Mesothelial cell of epicardium (in vitro differentiated cells): ENCODE measurements around the gene ME1. TPM values are rescaled to one million over a fixed set of nuclear protein-coding genes. Genes with fewer than 3 reads are reported as not detected.
A peak's percentile ranks its signal among the peaks of the same experiment; 100 is the strongest.

Experiments
- DNase-seq, 2 experiments: peaks; one replicate each; pipeline ENCODE4 v3.0.0; 2021; ENCODE audit warnings: low spot score in 2 of 2; ENCODE audit not compliant: unreplicated experiment in 2 of 2
- H3K27ac Mint-ChIP-seq: 2 replicates; pipeline ENCODE4 v1.8.0; 2021; ENCODE audit warnings: mixed read lengths
- H3K27me3 Mint-ChIP-seq: 2 replicates; pipeline ENCODE4 v1.8.0; 2021; ENCODE audit warnings: low read depth, mixed read lengths
- H3K36me3 Mint-ChIP-seq: 2 replicates; pipeline ENCODE4 v1.8.0; 2021; ENCODE audit warnings: mixed read lengths
- H3K4me1 Mint-ChIP-seq: 2 replicates; pipeline ENCODE4 v1.8.0; 2021; ENCODE audit warnings: mixed read lengths
- H3K4me3 Mint-ChIP-seq: 2 replicates; pipeline ENCODE4 v1.8.0; 2021; ENCODE audit warnings: mild to moderate bottlenecking, moderate library complexity, mixed read lengths
- H3K9me3 Mint-ChIP-seq: 2 replicates; pipeline ENCODE4 v1.8.0; 2021; ENCODE audit warnings: mixed read lengths
- total RNA-seq: library from RNA; stranded (reverse); gene quantifications from 3 replicates; pipeline ENCODE4 v1.2.1, GENCODE V29; 2021
- TF ChIP-seq, protein P1 (sequence below): fragments of 200-600 bp; sonication (generic); IDR thresholded peaks from one replicate; pipeline ENCODE4 v1.5.0; 2021; ENCODE audit warnings: antibody characterized with exemption; ENCODE audit not compliant: unreplicated experiment

Gene ME1
- total RNA-seq, 1 donor from 2014 or later, result 9.0 TPM

DNA sequence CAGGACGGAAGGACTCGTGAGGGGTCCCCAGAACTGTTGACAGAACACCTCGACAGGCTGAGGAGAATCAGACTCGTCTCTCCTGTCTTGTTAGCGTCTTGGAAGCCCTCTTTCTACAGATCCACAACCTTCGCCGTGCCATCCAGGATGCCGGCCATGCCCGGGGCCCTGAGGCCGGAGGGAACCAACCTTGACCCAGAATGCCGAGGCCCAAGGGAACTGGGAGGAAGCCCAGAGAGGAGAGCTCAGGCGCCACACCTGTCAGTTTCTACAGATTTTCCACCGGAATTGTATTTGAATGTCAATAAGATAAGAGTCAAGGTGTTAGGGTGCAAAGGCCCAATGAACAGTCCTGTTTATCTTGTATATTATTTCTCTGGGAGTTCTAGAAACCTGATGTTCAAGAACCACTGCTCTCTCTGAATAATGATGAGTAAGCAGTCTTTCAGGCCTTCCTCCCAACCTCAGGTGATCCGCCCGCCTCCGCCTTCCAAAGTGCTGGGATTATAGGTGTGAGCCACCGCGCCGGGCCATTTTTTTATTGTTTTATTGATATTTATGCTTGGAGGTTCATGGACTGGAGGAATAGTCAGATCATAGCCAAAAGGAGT lies 799 bp upstream of the ME1 start:
- TF ChIP-seq, protein P1, sequence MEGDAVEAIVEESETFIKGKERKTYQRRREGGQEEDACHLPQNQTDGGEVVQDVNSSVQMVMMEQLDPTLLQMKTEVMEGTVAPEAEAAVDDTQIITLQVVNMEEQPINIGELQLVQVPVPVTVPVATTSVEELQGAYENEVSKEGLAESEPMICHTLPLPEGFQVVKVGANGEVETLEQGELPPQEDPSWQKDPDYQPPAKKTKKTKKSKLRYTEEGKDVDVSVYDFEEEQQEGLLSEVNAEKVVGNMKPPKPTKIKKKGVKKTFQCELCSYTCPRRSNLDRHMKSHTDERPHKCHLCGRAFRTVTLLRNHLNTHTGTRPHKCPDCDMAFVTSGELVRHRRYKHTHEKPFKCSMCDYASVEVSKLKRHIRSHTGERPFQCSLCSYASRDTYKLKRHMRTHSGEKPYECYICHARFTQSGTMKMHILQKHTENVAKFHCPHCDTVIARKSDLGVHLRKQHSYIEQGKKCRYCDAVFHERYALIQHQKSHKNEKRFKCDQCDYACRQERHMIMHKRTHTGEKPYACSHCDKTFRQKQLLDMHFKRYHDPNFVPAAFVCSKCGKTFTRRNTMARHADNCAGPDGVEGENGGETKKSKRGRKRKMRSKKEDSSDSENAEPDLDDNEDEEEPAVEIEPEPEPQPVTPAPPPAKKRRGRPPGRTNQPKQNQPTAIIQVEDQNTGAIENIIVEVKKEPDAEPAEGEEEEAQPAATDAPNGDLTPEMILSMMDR, result no peak
- H3K4me1 Mint-ChIP-seq, result peaks cover 24% of the 10 kb centered on the region
- peak overlapping the region; percentile 83 for H3K4me3 Mint-ChIP-seq
- H3K27ac Mint-ChIP-seq, result peak overlapping the region; percentile 94
- DNase-seq, result no peak
- peaks cover 1% of the 10 kb centered on the region for H3K9me3 Mint-ChIP-seq
- H3K27me3 Mint-ChIP-seq, result no peaks in the 10 kb centered on the region
- peaks cover 1% of the 10 kb centered on the region for H3K36me3 Mint-ChIP-seq

DNA sequence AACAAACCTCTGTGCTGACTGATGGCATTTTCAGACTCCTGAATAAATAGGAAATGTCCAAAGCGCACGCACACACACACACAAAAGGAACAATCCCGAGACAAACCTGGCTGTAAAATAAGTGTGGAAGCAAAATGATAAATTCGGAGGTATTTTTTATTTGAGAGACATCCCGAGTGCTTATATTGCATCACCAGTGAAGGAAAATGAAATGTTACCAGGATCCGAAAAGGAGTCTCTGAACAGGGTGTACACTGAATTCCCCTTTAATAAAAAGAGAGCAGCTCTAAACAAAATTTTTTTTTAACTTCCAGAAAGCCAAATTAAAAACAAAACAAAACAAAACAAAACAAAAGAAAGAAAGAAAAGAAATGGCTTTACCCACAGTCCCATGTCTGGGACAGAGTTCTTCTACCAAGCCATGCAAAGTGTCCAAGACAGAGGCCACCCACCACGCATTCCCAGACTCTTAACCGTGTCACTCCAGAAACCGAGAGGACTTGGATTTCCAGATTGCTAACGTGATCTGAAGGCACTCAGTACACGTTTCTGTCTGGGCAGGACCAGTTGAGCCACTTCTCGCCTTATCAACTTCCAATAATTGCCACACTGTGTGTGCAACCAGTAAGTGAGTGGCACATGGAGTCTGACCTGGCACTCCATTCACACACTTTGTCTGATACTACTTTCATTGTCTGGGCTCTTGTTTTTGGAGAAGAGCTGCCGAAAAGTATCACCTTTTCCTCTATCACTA lies 817 bp downstream of the ME1 start:
- H3K27me3 Mint-ChIP-seq, result no peaks in the 10 kb centered on the region
- TF ChIP-seq, protein P1, result no peak
- H3K36me3 Mint-ChIP-seq, result peaks cover 13% of the 10 kb centered on the region
- H3K27ac Mint-ChIP-seq, result peak overlapping the region; percentile 81
- H3K4me1 Mint-ChIP-seq, result peaks cover 24% of the 10 kb centered on the region
- H3K9me3 Mint-ChIP-seq, result peaks cover 15% of the 10 kb centered on the region
- H3K4me3 Mint-ChIP-seq, result peak overlapping the region; percentile 83
- DNase-seq, result no peak

DNA sequence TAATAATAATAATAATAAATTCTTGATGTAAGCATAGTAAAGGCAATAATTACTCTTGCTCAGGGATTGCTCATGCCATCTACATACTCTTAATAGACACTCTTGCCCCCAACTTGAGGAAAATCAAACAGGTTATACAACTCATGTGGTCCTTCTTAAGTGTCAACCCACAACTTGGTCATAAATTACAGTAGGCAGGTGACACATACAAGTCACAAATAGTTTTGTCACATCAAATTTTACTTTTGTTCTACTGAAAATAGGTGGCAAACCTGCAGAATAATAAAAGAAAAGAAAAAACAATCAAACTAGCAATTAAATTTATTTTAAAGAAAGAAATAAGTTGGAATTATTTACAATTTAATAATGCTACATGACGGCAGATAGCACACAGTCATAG lies 1.6 kb downstream of the ME1 start:
- Mint-ChIP-seq H3K4me1 (peaks cover 24% of the 10 kb centered on the region), H3K36me3 (peaks cover 16% of the 10 kb centered on the region), H3K27ac (no peak overlapping the region), H3K9me3 (peaks cover 20% of the 10 kb centered on the region), H3K27me3 (no peaks in the 10 kb centered on the region), H3K4me3 (peak overlapping the region; percentile 83)
- TF ChIP-seq, protein P1, result no peak
- no peak for DNase-seq

DNA sequence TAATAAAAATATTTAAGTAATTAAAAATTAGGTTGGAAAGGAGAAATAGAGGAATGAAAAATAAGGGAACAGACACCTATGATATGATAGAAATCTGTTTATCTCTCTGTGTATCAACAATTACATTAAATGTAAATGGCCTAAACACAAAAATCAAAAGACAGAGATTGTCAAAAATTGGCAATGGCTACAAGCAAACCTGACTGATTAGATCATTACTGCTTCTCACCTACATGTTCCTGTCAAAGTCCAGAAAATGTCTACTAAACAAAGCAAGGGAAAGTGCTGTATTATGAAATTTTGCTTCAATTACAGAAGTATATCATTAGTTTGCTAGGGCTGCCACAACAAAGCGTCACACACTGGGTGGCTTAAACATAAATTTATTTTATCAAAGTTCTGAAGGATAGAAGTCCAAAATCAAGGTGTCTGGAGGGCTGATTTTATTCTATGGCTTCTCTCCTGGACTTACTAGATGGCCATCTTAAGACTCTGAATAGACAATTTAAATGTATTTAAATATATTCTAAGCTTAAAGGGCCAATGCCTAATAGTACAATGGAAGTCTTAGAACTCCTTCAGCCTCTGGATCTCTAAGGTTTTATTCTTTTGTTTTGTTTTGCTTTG lies 6.3 kb downstream of the ME1 start:
- Mint-ChIP-seq H3K27me3 (no peaks in the 10 kb centered on the region), H3K4me1 (peaks cover under 1% of the 10 kb centered on the region), H3K4me3 (no peak overlapping the region), H3K27ac (no peak overlapping the region), H3K36me3 (peaks cover 28% of the 10 kb centered on the region), H3K9me3 (peaks cover 22% of the 10 kb centered on the region)
- DNase-seq, result no peak
- TF ChIP-seq, protein P1, result no peak

DNA sequence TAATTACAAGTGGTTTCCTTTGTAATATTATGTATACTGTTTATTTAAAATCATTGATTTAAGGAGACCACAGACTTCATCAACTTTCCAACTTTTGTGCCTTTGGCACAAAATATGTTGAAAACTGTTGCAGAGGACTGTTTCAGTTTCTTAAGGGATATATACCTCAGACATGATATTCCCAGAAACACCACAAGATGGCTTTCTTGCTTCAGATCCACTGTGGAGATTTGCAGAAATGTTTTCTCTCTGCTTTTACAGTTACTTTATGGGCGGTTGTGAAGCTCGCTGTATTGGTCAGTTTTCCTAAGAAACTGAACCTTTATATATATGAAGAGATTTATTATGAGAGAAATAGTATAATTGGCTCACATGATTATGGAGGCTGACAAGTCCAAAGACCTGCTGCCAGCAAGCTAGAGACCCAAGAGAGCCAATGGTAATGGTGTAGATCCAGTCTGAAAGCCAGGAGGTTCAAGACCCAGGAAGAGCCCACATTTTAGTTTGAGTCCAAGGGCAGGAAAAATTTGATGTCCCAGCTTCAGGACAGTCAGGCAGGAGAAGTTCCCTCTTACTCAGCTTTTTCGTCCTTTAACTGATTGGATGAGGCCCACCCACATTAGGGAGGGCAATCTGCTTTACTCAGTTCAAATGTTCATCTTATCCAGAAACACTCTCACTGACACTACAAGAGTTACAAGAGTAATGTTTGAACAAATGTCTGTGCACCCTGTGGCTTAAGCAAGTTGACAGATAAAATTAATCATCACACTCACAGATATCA lies 12.8 kb downstream of the ME1 start:
- peaks cover 6% of the 10 kb centered on the region for H3K4me1 Mint-ChIP-seq
- DNase-seq, result no peak
- no peaks in the 10 kb centered on the region for H3K27me3 Mint-ChIP-seq
- TF ChIP-seq, protein P1, result peak; percentile 50
- H3K9me3 Mint-ChIP-seq, result no peaks in the 10 kb centered on the region
- H3K36me3 Mint-ChIP-seq, result peaks cover 8% of the 10 kb centered on the region
- H3K4me3 Mint-ChIP-seq, result no peak overlapping the region
- no peak overlapping the region for H3K27ac Mint-ChIP-seq
